HS-5 (cell line): ENCODE data around the gene ITIH5.

Source experiments
- DNase-seq: peaks from one replicate; pipeline ENCODE4 v3.0.0-alpha.2; 2012; ENCODE audit warnings: low read depth

The ITIH5 gene

GRCh38 chr10:7547206-7547605, 119.6 kb downstream of the ITIH5 start:
- DNase-seq: no peak

DNA sequence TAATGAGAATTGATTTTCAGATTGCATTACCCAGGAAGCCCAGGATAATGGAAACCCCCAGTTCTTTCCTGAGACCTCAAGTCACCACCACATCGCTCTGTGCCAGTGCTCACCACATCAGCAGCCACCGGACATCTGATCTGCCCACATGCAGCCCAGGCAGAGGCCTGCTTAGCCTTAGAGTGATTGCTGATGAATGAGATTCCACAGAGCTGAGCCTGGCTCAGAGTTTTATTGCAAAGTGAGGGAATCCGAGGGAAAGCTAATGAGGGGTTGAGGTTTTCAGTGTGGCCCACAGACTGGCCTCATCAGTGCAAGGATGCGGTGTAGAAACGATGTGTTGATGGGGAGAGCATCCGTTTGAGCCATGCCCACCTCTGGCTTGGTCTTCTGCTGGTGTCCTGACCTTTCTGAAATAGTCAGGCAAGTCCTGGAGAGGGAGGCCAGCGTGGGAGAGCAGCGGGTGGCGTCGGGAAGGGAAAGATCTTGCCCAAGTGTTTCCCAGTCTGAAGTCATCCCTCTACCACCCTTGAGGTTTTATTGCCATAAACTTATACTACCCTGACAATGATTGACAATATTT, 120.3 kb downstream of the ITIH5 start:
- no peak for DNase-seq

- DNase-seq: no peak
Observed at GRCh38 chr10:7545792-7546191, 121.0 kb downstream of the ITIH5 start.

GRCh38 chr10:7545261-7545660, 121.5 kb downstream of the ITIH5 start:
- DNase-seq: no peak

DNA sequence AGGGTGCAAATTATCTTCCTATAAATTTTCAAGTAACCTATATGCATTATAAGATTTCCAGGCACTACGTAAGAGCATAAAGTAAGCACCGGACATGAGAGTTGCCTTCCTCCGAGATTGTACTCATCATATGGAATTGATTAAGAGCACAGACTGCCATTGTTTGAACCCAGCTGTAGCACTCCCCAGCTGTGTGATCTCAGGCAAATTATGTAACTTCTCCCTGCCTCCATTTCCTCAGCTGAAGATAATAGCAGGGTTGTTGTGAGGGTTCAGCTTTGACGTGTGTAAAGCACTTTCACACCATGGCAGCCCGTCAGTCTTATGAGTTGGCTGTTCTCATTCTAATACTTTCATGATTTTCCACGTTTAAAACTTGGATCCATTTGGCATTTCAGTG, 122.6 kb downstream of the ITIH5 start:
- no peak for DNase-seq

DNA sequence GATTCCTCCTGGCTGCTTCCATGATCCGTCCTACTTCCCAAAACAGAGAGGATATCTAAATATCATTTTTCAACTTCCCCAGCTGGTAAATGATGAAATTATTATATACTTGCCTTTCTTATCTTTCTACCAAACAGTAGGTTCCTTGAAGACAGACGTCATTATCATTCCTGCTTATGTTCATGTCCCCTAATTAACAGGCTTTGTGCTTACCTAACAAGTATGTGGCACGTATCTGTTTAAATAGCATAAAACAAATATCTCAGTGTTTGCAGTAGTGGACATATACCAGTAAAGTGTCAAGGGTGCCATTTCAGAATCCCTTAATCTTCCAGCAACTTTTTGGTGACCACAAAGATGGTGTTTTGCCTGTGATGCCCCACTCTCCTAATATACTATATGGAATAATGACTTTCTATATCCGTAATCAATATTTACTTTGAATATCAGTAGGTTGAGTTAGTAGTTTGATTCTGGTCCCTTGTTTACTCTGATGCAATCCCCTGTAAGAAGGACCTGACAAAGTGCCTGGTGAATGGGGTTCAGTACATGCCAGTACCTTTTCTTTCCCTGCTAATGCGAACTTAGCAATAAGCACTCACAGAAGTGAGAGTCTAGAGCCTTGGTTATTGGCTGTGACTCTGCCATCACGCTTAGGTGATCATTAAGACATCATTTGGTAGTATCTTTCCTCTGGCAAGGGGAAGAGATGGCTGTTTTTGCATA, 124.4 kb downstream of the ITIH5 start:
- no peak for DNase-seq

DNA sequence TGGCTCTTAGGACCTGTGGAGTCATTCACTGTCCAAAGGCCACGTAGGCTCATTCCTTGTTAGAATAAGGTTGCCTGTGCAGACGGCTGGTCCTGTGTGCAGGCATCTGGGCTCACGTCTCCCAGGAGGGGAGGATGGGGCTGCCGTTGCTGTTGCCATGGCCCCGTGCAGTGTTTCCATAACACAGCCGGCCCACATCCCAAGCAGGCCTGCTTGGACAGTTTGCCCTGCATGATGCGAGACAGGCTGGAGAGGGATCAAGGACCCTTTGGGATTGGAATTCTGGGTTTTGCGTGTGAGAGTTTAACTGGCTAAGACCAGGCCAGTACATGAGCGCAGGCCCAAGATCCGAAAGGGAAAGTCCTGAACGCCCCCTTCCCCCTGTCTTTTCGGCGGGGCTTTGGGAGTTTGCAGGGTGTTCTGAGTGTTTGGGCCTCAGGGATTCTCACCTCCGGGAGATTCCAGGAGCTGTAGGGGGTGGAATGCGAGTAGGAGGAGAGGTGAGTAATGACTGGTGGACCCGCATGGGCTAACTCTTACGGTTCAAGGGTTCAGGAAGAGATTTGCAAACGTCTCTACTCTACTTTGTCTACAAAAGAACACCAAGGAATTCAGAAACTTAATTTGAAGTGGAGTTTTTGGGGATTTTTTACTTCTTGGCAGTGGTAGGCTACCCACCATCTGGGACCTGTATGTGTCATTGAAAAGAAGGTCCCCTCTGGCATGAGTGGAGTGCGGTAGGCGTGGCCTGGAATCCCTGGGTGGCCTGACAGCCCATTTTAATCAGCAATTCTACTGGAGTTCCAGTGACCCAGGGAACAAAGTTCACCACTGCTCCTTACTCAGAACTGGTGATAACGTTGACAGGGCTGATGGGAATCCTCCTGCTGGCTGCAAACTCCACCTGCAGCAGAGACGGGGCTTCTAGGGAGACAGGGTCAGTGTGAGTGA, 125.4 kb downstream of the ITIH5 start:
- DNase-seq: no peak

DNA sequence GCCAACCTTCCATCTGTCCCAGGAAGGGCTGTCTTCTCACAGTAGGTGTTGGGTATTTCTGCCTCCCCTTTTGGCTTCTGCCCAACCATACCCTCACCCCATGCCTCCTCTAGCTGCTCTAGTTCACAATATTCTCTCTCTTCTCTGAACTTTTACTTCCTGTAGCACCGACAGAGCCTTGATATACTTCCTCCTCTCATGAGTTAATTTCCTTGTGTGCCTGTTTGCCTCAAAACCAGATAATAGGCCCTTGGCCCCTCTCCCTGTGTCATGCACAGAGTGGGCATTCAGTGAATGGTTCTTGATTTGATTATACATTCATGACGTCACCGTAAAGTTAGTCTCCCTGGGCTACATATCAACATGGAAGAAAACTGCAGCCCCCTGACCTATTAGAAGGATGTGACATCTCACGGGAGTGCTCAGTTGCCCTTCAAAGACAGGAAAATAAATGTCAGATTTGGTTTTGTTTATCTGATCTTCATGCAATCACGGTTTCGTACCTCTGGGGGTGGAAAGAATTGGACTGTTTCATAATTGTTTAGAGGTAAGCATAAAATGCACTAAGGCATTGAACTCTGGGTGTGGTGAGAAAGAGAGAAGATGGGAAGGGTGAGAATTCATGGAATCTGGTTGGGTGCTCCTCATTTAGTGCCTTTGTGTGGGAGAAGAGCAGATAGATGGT, 127.7 kb downstream of the ITIH5 start:
- no peak for DNase-seq

GRCh38 chr10:7537126-7537525, 129.6 kb downstream of the ITIH5 start:
- DNase-seq: no peak

DNA sequence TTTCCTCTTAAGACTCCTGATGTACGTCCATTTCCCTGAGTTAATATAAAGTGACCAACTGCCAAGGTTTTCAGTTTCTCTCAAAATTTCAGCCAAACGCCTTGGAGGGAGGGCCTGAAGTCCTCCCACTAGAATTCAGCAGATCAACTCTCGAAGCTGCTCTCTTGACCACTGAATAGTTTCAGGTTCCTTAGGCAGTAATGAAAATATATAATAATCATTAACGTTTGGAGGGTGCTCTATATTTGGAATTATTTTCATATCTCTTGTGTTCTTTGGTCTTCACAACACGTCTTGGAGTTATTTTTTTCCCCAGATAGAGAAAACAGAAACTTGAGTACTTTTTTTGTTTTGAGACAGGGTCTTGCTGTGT, 132.3 kb downstream of the ITIH5 start:
- DNase-seq: no peak

DNA sequence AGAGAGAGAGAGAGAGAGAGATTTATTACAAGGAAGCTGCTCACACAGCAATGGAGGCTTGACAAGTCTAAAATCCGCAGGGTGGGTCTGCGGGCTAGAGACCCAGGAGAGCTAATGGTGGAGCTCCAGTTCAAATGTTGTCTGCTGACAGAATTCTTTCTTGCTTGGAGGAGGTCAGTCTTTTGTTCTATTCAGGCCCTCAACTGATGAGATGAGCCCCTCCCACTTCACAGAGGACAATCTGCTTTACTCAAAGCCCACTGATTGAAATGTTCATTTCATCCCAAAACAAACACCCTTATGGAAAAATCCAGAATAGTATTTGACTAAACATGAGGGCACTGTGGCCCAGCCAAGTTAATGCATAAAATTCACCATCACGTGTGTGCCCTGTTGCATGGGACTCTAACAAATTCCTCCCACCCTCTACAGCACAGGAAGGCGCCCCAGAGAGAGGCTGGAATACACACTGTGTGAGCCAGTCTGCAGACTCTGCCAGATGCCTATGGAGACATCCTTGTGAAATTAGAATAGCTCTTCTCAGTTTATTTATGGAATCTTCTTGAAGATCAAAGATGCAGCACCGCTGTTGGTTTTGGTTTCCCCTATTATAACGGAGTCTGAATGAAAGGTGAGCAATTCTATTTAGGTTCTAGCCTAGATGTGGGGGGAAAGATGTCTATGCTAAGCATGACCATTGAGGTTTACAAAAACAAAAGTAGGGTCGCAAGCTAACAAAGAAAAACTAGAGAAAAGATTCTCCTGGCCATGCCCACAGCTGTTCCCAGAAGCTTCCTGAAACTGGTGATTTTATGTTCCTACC, 132.9 kb downstream of the ITIH5 start:
- no peak for DNase-seq

DNA sequence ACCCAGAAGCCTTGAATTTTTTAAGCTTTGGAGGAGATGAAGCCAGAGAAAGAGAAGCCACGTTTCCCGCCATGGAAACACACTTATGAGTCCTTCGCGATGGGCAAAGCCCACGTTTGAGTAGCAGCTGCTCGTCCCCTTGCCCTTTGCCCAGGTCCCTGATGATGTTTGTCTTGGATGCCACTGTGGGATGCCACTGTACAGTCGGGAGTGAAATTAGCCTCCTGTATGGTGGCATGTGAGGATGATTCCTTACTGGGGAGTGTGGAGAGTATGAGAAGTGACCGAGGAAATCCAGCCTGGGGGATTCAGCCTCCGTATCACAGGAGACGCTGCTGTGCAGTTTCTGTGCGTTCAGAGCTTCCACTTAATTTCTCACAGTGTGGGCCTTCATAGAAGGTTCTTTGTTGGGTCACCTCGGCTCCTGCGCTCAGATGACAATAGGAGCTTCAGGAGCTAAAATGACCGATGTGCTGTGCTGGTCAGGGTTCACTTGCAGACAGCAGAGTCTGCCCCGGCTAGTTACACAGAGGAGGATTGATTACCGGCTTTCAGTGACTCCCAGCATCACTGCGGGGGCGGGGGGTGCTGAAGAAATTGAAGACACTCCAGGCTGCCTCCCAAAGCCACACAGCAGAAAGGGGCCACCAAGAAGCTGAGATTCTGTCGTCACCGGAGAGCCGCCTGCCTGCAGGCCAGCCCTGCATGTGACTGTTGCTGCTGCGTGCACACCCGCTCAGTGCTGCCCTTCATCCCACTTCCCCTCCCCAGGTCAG, 133.9 kb downstream of the ITIH5 start:
- DNase-seq: no peak

DNA sequence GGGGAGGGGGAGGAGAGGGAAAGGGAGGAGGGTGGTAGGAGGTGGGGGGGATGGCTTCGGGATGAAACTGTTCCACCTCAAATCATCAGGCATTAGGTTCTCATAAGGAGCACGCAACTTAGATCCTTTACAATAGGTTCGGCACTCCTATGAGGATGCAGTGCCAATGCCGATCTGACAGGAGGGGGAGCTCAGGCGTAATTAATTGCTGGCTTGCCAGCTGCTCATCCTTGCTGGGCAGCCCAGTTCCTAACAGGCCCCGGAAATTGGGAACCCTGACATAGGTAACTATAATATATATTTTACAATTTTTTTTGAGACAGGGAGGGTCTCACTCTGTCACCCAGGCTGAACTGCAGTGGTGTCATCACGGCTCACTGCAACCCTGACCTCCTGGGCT, 137.1 kb downstream of the ITIH5 start:
- DNase-seq: no peak

GRCh38 chr10:7527468-7527867, 139.3 kb downstream of the ITIH5 start:
- no peak for DNase-seq

GRCh38 chr10:7526017-7526400, 140.8 kb downstream of the ITIH5 start:
- no peak for DNase-seq

DNA sequence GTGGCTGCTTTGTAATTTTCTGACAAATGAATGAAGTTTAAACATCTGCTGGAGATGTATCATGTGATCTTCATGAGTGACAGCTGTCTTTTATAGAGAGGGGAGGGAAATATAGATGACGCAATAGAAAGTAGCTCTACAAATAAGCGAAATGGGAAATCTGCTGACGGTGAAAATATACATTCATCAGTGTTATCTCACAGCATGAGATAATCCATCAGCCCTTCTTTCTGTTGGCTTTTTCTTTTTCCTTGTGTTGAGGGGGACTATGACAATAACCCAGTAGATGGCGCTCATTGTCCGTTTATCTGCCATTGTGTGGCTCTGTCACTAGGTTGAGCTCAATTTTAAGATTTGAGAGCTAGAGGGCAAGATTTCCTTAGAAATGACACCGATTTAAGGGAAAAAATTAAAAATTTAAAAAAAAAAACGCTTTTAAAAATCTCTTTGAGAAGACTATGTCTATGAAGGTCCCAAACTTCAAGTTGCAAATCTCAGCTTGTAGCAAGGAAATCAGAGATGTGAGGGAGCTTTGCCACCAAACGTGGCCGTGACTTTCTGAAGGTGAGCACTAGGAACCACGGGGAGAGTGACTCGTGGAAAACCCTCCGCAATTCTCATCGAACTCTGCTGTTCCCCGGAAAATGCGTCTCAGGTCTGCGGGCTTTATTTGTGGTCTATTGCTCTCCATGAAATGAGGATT, 141.3 kb downstream of the ITIH5 start:
- peak; percentile 24 for DNase-seq

DNA sequence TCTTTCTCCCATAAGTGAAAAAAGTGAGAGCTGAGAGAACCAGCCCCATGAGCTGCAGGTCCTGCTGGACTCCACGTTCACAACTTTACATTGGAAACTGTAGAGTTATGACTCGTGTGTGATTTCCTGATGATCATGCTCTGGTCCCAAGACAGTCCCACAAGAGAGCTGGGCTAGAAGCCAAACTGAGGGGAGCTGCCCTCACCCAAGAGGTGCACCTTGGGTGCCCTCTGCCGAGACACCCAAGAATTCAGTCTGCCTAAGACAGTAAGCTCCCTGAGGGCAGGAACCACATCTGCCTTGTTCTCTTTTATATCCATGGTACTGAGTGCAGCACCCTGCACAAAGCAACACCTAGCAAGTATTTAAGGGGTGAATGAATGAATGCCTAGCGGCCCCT, 143.1 kb downstream of the ITIH5 start:
- DNase-seq: no peak

DNA sequence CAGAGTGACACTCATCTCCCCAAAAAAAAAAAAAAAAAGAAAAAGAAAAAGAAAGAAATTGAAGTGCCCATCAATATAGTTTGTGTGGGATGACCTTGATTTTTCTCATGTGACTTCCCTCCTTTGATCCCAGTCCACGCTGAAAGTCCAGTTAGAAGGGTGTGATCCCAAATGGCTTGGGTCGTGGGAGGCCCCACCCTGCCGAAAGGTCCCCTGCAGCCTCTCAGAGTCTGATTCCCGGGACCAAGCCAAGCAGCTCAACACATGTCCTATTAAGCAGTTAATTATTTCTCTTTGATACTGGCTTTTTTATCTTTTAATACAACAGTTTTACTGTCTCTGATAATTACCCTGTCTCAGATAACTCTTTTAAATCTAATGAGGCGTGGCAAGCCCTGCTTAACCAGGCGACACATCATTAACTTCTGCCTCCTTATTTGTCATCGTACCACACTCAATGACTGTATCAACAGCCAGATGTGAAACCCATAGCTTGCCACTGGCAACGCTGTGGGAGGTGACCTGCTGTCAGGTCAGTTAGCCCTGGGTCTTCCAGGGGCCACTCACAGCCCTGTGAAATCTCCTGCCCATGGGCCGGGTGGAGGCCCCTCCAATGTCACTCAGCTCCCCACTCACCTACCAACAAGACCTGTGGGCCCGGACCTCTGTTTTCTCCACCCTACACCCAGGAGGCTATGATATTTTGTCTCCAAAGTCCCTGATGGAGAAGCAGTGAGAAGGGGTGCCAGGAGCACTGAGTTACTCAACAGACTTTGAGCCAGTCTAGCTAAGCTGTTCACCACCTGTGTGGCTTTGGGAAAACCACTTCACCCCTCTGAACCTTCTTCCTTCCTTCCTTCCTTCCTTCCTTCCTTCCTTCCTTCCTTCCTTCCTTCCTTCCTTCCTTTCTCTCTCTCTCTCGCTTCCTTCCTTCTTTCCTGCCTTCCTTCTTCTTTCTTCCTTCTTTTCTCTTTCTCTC, 146.0 kb downstream of the ITIH5 start:
- no peak for DNase-seq

- no peak for DNase-seq
Observed at GRCh38 chr10:7519351-7519750, 147.4 kb downstream of the ITIH5 start.
